H9 (cell line): Measurements from ENCODE around the gene PIP4K2B. TPM values are rescaled to one million over a fixed set of nuclear protein-coding genes. Genes with fewer than 3 reads are reported as not detected.

ENCODE experiments used
- DNase-seq: peaks from one replicate; pipeline ENCODE4 v3.0.0-alpha.2; 2017
- H2AFZ ChIP-seq: one replicate; pipeline ENCODE4 v1.6.1; 2013; ENCODE audit warnings: mild to moderate bottlenecking, low read length, control low read depth, moderate library complexity
- H2AK5ac ChIP-seq: 2 replicates; pipeline ENCODE4 v1.6.1; 2013; ENCODE audit warnings: low read length, control low read depth, mixed read lengths; ENCODE audit not compliant: insufficient read length
- H2BK120ac ChIP-seq: one replicate; pipeline ENCODE4 v1.6.1; 2013; ENCODE audit warnings: low read depth, mild to moderate bottlenecking, low read length, control low read depth, inconsistent platforms; ENCODE audit not compliant: poor library complexity, severe bottlenecking
- H2BK12ac ChIP-seq: 2 replicates; pipeline ENCODE4 v1.6.1; 2013; ENCODE audit warnings: low read length, control low read depth, mixed read lengths, low read depth; ENCODE audit not compliant: insufficient read length
- H2BK15ac ChIP-seq: 2 replicates; pipeline ENCODE4 v1.6.1; 2013; ENCODE audit warnings: low read depth, low read length, control low read depth
- H2BK20ac ChIP-seq: one replicate; pipeline ENCODE4 v1.6.1; 2013; ENCODE audit warnings: low read depth, mild to moderate bottlenecking, low read length, control low read depth, inconsistent platforms; ENCODE audit not compliant: poor library complexity, severe bottlenecking
- H2BK5ac ChIP-seq: 2 replicates; pipeline ENCODE4 v1.6.1; 2013; ENCODE audit warnings: low read length, control low read depth, mixed read lengths; ENCODE audit not compliant: insufficient read length
- H3K14ac ChIP-seq: 2 replicates; pipeline ENCODE4 v1.6.1; 2013; ENCODE audit warnings: low read length, control low read depth; ENCODE audit not compliant: insufficient read depth
- H3K18ac ChIP-seq: 2 replicates; pipeline ENCODE4 v1.6.1; 2013; ENCODE audit warnings: low read depth, mild to moderate bottlenecking, mixed read lengths, low read length, control low read depth; ENCODE audit not compliant: insufficient read length
- H3K23ac ChIP-seq: 2 replicates; pipeline ENCODE4 v1.6.1; 2013; ENCODE audit warnings: low read length, control low read depth, mixed read lengths, low read depth; ENCODE audit not compliant: insufficient read length
- H3K23me2 ChIP-seq: 2 replicates; pipeline ENCODE4 v1.6.1; 2013; ENCODE audit warnings: low read depth, mild to moderate bottlenecking, mixed read lengths, low read length, control low read depth; ENCODE audit not compliant: insufficient read length, poor library complexity, severe bottlenecking
- H3K27ac ChIP-seq: 2 replicates; pipeline ENCODE4 v1.5.1; 2013; ENCODE audit warnings: low read length, control low read depth, mixed read lengths, low read depth; ENCODE audit not compliant: insufficient read length
- H3K27me3 ChIP-seq: 2 replicates; pipeline ENCODE4 v1.6.1; 2013; ENCODE audit warnings: low read length, control low read depth, inconsistent platforms; ENCODE audit not compliant: insufficient read depth
- H3K4ac ChIP-seq: 2 replicates; pipeline ENCODE4 v1.6.1; 2013; ENCODE audit warnings: low read depth, mild to moderate bottlenecking, control low read depth, inconsistent platforms, low read length, moderate library complexity
- H3K4me1 ChIP-seq: 2 replicates; pipeline ENCODE4 v1.6.1; 2013; ENCODE audit warnings: low read length, control low read depth, inconsistent platforms; ENCODE audit not compliant: insufficient read depth
- H3K4me2 ChIP-seq: 2 replicates; pipeline ENCODE4 v1.6.1; 2013; ENCODE audit warnings: low read length, control low read depth, mixed read lengths; ENCODE audit not compliant: insufficient read length, insufficient read depth
- H3K56ac ChIP-seq: 2 replicates; pipeline ENCODE4 v1.6.1; 2013; ENCODE audit warnings: low read depth, mild to moderate bottlenecking, mixed read lengths, low read length, control low read depth; ENCODE audit not compliant: insufficient read length
- H3K79me1 ChIP-seq: 2 replicates; pipeline ENCODE4 v1.6.1; 2013; ENCODE audit warnings: low read depth, mild to moderate bottlenecking, moderate library complexity, low read length, control low read depth, inconsistent platforms; ENCODE audit not compliant: insufficient read depth, poor library complexity, severe bottlenecking
- H3K79me2 ChIP-seq: 2 replicates; pipeline ENCODE4 v1.6.1; 2013; ENCODE audit warnings: low read length, control low read depth, inconsistent platforms; ENCODE audit not compliant: insufficient read depth
- H3K9ac ChIP-seq: 2 replicates; pipeline ENCODE4 v1.6.1; 2013; ENCODE audit warnings: low read length, control low read depth, mixed read lengths; ENCODE audit not compliant: insufficient read length; ENCODE audit errors: extremely low read depth
- H3K9me3 ChIP-seq: one replicate; pipeline ENCODE4 v1.6.1; 2013; ENCODE audit warnings: low read depth, low read length, inconsistent platforms; ENCODE audit not compliant: control insufficient read depth
- H3T11ph ChIP-seq: one replicate; pipeline ENCODE4 v1.6.1; 2013; ENCODE audit warnings: mild to moderate bottlenecking, low read length, control low read depth, inconsistent platforms
- H4K20me1 ChIP-seq: one replicate; pipeline ENCODE4 v1.6.1; 2013; ENCODE audit not compliant: control insufficient read depth, insufficient read length, insufficient read depth
- H4K5ac ChIP-seq: 2 replicates; pipeline ENCODE4 v1.6.1; 2013; ENCODE audit warnings: low read depth, mild to moderate bottlenecking, mixed read lengths, low read length, control low read depth; ENCODE audit not compliant: insufficient read length
- H4K8ac ChIP-seq: replicated peaks from 2 replicates; pipeline ENCODE4 v1.6.1; 2013; ENCODE audit warnings: low read length, control low read depth, mixed read lengths, low read depth; ENCODE audit not compliant: insufficient read length
- H4K91ac ChIP-seq: 2 replicates; pipeline ENCODE4 v1.6.1; 2013; ENCODE audit warnings: low read depth, mild to moderate bottlenecking, moderate library complexity, mixed read lengths, low read length, control low read depth; ENCODE audit not compliant: insufficient read length
- H3K27ac Mint-ChIP-seq, 3 experiments: 2 replicates in 2 of 3; 3 replicates in 1 of 3; pipeline ENCODE4 v1.8.0; 2020 to 2021; ENCODE audit warnings: mixed read lengths in 3 of 3, mild to moderate bottlenecking in 1 of 3, moderate library complexity in 1 of 3
- H3K27me3 Mint-ChIP-seq: 2 replicates; pipeline ENCODE4 v1.8.0; 2021; ENCODE audit warnings: low read depth, mild to moderate bottlenecking, moderate library complexity, mixed read lengths
- H3K36me3 Mint-ChIP-seq, 3 experiments: 2 replicates in 2 of 3; 3 replicates in 1 of 3; pipeline ENCODE4 v1.8.0; 2020 to 2021; ENCODE audit warnings: low read depth in 3 of 3, mixed read lengths in 3 of 3; ENCODE audit not compliant: insufficient read depth in 1 of 3
- H3K4me1 Mint-ChIP-seq, 2 experiments: 2 replicates each; pipeline ENCODE4 v1.8.0; 2020; ENCODE audit warnings: mixed read lengths in 2 of 2
- H3K4me3 Mint-ChIP-seq, 2 experiments: 2 replicates in 1 of 2; 3 replicates in 1 of 2; pipeline ENCODE4 v1.8.0; 2020 to 2021; ENCODE audit warnings: mild to moderate bottlenecking in 2 of 2, mixed read lengths in 2 of 2, moderate library complexity in 1 of 2
- H3K9me3 Mint-ChIP-seq, 2 experiments: 2 replicates in 1 of 2; 3 replicates in 1 of 2; pipeline ENCODE4 v1.8.0; 2020; ENCODE audit warnings: mild to moderate bottlenecking in 2 of 2, mixed read lengths in 2 of 2, moderate library complexity in 1 of 2
- WGBS: extraction: QIAGEN DNeasy Blood & Tissue Kit; methylation state at CpG from one replicate; pipeline ENCODE4 v1.1.7; 2013; ENCODE audit warnings: missing lambda C conversion rate, low lambda C conversion rate, mixed read lengths; ENCODE audit not compliant: insufficient read length; ENCODE audit errors: extremely low coverage; 5-methylcytosine and 5-hydroxymethylcytosine counted together
- total RNA-seq: library from RNA; stranded (reverse); gene quantifications from 2 replicates; pipeline ENCODE4 v1.2.1, GENCODE V29; 2021
- TF ChIP-seq, protein P1 (sequence below): fragments of 200-600 bp; sonication (generic); conservative IDR thresholded peaks from 3 replicates; pipeline ENCODE4 v1.8.0; 2021; ENCODE audit warnings: antibody characterized with exemption, mild to moderate bottlenecking

The PIP4K2B gene
- total RNA-seq, 1 experiment from 2014 or later: 61.9 TPM

- H4K20me1 ChIP-seq: no peaks in the 10 kb centered on the region
- H3K27me3 Mint-ChIP-seq: peaks cover 11% of the 10 kb centered on the region
- H3K27ac Mint-ChIP-seq: peak overlapping the region; percentile 88 to 98 (median 98)
- H2AK5ac ChIP-seq: no peak overlapping the region
- H3K79me2 ChIP-seq: peaks cover 6% of the 10 kb centered on the region; the same call in 1 of the 2 replicates
- peak overlapping the region; percentile 74; the same call in 1 of the 2 replicates for H3K14ac ChIP-seq
- H4K91ac ChIP-seq: no peak overlapping the region
- peaks cover 17 to 25% (median 25%) of the 10 kb centered on the region in 3 experiments for H3K36me3 Mint-ChIP-seq
- H4K8ac ChIP-seq: no peak overlapping the region
- no peak overlapping the region for H3K27ac ChIP-seq
- no peak overlapping the region for H2BK5ac ChIP-seq
- H4K5ac ChIP-seq: no peak overlapping the region
- no peak overlapping the region for H2BK15ac ChIP-seq
- no peak overlapping the region for H2AFZ ChIP-seq
- H3K23me2 ChIP-seq: peaks cover 33% of the 10 kb centered on the region
- peak; percentile 87 for DNase-seq
- H3K4me2 ChIP-seq: peak overlapping the region; percentile 98
- no peak overlapping the region for H3T11ph ChIP-seq
- H3K4me1 ChIP-seq: no peaks in the 10 kb centered on the region
- no CpG with 5 or more reads among the region's 44 CpGs for WGBS
- no peak overlapping the region for H2BK120ac ChIP-seq
- no peaks in the 10 kb centered on the region for H3K79me1 ChIP-seq
- peak overlapping the region; percentile 68 for H3K18ac ChIP-seq
- no peaks in the 10 kb centered on the region for H3K9me3 ChIP-seq
- no peak overlapping the region for H3K56ac ChIP-seq
- no peak overlapping the region for H3K4ac ChIP-seq
- peaks cover 20 to 21% of the 10 kb centered on the region in 2 experiments for H3K4me1 Mint-ChIP-seq
- peak overlapping the region; percentile 73 for H3K9ac ChIP-seq
- H2BK20ac ChIP-seq: no peak overlapping the region
- no peak overlapping the region for H2BK12ac ChIP-seq
- peak overlapping the region; percentile 97 for H3K4me3 Mint-ChIP-seq
- no peak overlapping the region for H3K23ac ChIP-seq
- TF ChIP-seq, protein P1, sequence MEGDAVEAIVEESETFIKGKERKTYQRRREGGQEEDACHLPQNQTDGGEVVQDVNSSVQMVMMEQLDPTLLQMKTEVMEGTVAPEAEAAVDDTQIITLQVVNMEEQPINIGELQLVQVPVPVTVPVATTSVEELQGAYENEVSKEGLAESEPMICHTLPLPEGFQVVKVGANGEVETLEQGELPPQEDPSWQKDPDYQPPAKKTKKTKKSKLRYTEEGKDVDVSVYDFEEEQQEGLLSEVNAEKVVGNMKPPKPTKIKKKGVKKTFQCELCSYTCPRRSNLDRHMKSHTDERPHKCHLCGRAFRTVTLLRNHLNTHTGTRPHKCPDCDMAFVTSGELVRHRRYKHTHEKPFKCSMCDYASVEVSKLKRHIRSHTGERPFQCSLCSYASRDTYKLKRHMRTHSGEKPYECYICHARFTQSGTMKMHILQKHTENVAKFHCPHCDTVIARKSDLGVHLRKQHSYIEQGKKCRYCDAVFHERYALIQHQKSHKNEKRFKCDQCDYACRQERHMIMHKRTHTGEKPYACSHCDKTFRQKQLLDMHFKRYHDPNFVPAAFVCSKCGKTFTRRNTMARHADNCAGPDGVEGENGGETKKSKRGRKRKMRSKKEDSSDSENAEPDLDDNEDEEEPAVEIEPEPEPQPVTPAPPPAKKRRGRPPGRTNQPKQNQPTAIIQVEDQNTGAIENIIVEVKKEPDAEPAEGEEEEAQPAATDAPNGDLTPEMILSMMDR: no peak
- H3K9me3 Mint-ChIP-seq: peaks cover 0 to 3% of the 10 kb centered on the region in 2 experiments; a peak in 2 of 5 replicates
- H3K27me3 ChIP-seq: no peaks in the 10 kb centered on the region
These were observed 47.5 kb downstream of the PIP4K2B start for GRCh38 chr17:38751808-38752307.
